GM19468 (cell line): ENCODE measurements around the gene NDUFA13.

Experiments used
- ATAC-seq: cut with Tn5 transposase; IDR thresholded peaks from one replicate; pipeline ENCODE4 v1.9.1; 2021; ENCODE audit warnings: mild to moderate bottlenecking, moderate library complexity, moderate number of reproducible peaks; ENCODE audit not compliant: unreplicated experiment; ENCODE audit errors: extremely low read depth

The NDUFA13 gene

GRCh38 chr19:19563348-19563848, 47.4 kb downstream of the NDUFA13 start:
- ATAC-seq, result no peak

GRCh38 chr19:19566306-19566705, 50.3 kb downstream of the NDUFA13 start:
- ATAC-seq, result no peak

DNA sequence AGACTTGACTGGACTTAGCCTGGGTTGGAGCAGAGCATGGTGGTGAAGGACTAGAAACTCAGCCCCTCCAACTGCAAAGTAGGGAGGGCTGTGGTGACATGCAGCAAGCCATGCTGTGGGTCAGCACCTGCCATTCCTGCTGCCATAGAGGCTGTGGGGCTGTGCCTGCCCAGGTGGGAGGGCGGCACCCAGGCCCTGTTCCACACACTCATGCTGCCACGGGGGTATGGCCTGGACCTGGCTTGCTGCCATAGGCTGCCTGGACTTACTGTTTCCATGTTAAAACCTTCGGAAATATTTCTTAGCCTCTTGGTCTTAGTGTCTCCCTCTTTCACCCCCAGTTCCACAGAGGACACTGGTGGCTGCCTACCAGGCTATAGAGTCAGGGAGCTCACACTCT, 51.4 kb downstream of the NDUFA13 start:
- ATAC-seq, result no peak

GRCh38 chr19:19568802-19569756, 53.1 kb downstream of the NDUFA13 start:
- no peak for ATAC-seq

GRCh38 chr19:19570571-19570970, 54.5 kb downstream of the NDUFA13 start:
- ATAC-seq, result no peak

GRCh38 chr19:19571071-19571786, 55.2 kb downstream of the NDUFA13 start:
- no peak for ATAC-seq

DNA sequence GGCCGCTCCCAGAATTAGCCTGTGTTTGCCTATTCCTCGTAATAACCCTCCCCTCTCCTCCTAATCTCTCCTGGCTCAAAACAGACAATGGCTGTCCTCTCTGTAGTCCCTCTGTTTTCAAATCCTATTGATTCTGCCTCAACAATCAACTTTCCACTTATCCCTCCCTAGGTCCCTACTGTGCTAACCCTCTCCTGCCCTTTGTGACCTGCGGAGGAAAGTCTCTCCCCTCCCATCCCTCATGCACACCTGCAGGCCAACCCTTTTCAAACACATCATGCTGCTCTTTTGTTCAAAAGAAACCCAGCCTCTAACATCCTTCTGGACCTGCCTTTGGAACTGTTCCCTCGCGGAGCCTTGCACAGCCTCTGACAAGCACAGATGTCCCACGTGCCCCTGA, 59.4 kb downstream of the NDUFA13 start:
- ATAC-seq, result no peak
